ENCODE results near the gene SPON1.

SPON1 gene

GRCh38 chr11:14189874-14190273 is 227.4 kb downstream of the SPON1 start:
- no peak for TF ChIP-seq CTCF (IDR thresholded peaks at IDR 0.05; ENCODE audit: extremely low read depth, missing control alignments)
- DNase-seq (ENCODE audit: low spot score), result no peak

- TF ChIP-seq CTCF (IDR thresholded peaks at IDR 0.05; ENCODE audit: extremely low read depth, missing control alignments), result no peak
- DNase-seq (ENCODE audit: low spot score), result no peak
Measured at GRCh38 chr11:14190992-14191778, 228.7 kb downstream of the SPON1 start.

GRCh38 chr11:14193644-14194043 is 231.1 kb downstream of the SPON1 start:
- no peak for DNase-seq (ENCODE audit: low spot score)
- TF ChIP-seq CTCF (IDR thresholded peaks at IDR 0.05; ENCODE audit: extremely low read depth, missing control alignments), result no peak

GRCh38 chr11:14202251-14203196 is 240.0 kb downstream of the SPON1 start:
- TF ChIP-seq CTCF (IDR thresholded peaks at IDR 0.05; ENCODE audit: extremely low read depth, missing control alignments), result no peak
- peak; percentile 14 for DNase-seq (ENCODE audit: low spot score)

GRCh38 chr11:14203321-14203720 is 240.8 kb downstream of the SPON1 start:
- DNase-seq (ENCODE audit: low spot score), result no peak
- no peak for TF ChIP-seq CTCF (IDR thresholded peaks at IDR 0.05; ENCODE audit: extremely low read depth, missing control alignments)

- no peak for TF ChIP-seq CTCF (IDR thresholded peaks at IDR 0.05; ENCODE audit: extremely low read depth, missing control alignments)
- DNase-seq (ENCODE audit: low spot score), result no peak
Measured at GRCh38 chr11:14212986-14213385, 250.5 kb downstream of the SPON1 start.

- TF ChIP-seq CTCF (IDR thresholded peaks at IDR 0.05; ENCODE audit: extremely low read depth, missing control alignments), result no peak
- no peak for DNase-seq (ENCODE audit: low spot score)
Measured at GRCh38 chr11:14218728-14219127, 256.2 kb downstream of the SPON1 start.

Data from GM20000 (cell line).